Measurements from ENCODE around the gene HBA2. TPM values are rescaled to one million over a fixed set of nuclear protein-coding genes. Genes with fewer than 3 reads are reported as not detected.
"Not testable (repeated sequence)": the region's sequence is repeated elsewhere in the genome, so short reads cannot be mapped to it uniquely, and the experiment has no call there.

Gene HBA2
- not detected for total RNA-seq

DNA sequence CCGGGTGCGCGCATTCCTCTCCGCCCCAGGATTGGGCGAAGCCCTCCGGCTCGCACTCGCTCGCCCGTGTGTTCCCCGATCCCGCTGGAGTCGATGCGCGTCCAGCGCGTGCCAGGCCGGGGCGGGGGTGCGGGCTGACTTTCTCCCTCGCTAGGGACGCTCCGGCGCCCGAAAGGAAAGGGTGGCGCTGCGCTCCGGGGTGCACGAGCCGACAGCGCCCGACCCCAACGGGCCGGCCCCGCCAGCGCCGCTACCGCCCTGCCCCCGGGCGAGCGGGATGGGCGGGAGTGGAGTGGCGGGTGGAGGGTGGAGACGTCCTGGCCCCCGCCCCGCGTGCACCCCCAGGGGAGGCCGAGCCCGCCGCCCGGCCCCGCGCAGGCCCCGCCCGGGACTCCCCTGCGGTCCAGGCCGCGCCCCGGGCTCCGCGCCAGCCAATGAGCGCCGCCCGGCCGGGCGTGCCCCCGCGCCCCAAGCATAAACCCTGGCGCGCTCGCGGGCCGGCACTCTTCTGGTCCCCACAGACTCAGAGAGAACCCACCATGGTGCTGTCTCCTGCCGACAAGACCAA lies at the start of gene HBA2:
TSS of gene HBA2 (plus strand) at position 503 of the 568 bp plus-strand sequence. CDS start at position 540, 37 bp downstream.
- Mint-ChIP-seq H3K4me3 (peak within 1 kb of the TSS; percentile 38 to 73), H3K27me3 (ENCODE audit: low read depth) (peaks cover 74% of the 10 kb centered on the region)
- not testable (repeated sequence) for H3K4me1 Mint-ChIP-seq (ENCODE audit: low read depth); H3K9me3 Mint-ChIP-seq; H3K36me3 Mint-ChIP-seq (ENCODE audit: insufficient read depth in 2 of 2); H3K27ac Mint-ChIP-seq; DNase-seq
- ATAC-seq (replicated peaks in 1 of 2): peak; percentile 49 to 59

DNA sequence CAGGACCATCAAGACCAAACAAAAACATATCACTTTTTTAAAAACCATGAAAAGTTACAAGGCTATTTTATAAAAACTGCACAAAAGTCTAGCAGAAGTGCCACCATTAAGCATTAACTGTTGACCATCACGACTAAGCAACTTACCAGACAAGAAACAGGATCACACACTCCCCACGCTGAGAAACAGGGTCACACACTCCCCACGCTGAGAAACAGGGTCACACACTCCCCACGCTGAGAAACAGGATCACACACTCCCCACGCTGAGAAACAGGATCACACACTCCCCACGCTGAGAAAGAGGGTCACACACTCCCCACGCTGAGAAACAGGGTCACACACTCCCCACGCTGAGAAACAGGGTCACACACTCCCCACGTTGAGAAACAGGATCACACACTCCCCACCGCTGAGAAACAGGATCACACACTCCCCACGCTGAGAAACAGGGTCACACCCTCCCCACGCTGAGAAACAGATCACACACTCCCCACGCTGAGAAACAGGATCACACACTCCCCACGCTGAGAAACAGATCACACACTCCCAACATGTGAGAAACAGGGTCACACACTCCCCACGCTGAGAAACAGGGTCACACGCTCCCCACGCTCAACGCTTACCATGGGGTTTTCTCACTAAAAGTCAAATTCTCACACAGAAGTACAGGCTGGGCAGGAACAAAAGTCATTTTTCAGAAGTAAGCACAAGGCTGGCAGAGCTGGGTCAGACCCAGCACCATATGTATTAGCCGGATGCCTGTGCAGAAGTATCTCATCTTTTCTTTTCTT lies 48.9 kb upstream of the HBA2 start:
- not testable (repeated sequence) for DNase-seq; H3K4me1 Mint-ChIP-seq (ENCODE audit: low read depth); H3K27ac Mint-ChIP-seq; H3K27me3 Mint-ChIP-seq (ENCODE audit: low read depth); H3K9me3 Mint-ChIP-seq; ATAC-seq (replicated peaks in 1 of 2); H3K36me3 Mint-ChIP-seq (ENCODE audit: insufficient read depth in 2 of 2); H3K4me3 Mint-ChIP-seq

DNA sequence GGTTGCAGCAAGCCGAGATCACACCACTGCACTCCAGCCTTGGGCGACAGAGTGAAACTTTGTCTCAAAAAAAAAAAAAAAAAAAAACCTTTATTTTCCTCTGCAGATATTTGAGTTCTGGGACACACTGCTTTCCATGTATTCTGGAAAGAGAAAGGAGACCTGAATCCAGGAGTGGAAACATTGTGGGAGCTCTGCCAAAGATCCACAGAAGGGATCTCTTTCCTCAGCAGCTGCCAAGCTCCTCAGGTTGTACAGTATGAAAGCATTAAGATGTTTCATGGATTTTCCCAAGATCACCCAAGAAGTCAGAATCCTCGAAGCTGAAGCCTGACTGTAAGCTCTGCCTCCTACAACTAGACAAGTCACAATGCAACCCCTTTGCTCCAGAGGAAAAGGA lies 47.7 kb upstream of the HBA2 start:
- Mint-ChIP-seq H3K4me3 (no peak overlapping the region), H3K27me3 (ENCODE audit: low read depth) (no peaks in the 10 kb centered on the region), H3K27ac (no peak overlapping the region), H3K36me3 (ENCODE audit: insufficient read depth in 2 of 2) (peaks cover 0 to 5% of the 10 kb centered on the region in 2 donors), H3K9me3 (no peaks in the 10 kb centered on the region), H3K4me1 (ENCODE audit: low read depth) (peaks cover 10% of the 10 kb centered on the region)
- DNase-seq: no peak
- ATAC-seq (replicated peaks in 1 of 2): no peak

DNA sequence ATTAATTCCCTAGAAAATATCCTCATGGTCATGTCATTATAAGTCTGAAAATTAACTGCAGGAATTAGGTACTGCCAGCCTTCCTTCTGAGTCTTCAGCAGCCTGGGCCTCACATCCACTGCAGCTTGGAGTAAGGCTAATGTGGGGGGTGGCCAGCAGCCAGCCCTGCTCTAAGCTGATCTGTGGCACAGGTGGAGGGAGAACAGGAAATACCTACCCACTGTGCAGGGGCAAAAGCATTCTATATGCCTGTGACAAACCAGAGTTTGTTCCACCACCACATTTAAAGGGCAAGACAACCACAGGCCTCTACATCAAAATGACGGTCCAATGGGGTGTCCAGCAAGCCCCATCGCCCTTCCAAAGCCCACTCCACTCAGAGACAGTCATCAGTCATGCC lies 43.6 kb upstream of the HBA2 start:
- H3K27ac Mint-ChIP-seq: no peak overlapping the region
- peaks cover 0 to 5% of the 10 kb centered on the region in 2 donors for H3K36me3 Mint-ChIP-seq (ENCODE audit: insufficient read depth in 2 of 2)

DNA sequence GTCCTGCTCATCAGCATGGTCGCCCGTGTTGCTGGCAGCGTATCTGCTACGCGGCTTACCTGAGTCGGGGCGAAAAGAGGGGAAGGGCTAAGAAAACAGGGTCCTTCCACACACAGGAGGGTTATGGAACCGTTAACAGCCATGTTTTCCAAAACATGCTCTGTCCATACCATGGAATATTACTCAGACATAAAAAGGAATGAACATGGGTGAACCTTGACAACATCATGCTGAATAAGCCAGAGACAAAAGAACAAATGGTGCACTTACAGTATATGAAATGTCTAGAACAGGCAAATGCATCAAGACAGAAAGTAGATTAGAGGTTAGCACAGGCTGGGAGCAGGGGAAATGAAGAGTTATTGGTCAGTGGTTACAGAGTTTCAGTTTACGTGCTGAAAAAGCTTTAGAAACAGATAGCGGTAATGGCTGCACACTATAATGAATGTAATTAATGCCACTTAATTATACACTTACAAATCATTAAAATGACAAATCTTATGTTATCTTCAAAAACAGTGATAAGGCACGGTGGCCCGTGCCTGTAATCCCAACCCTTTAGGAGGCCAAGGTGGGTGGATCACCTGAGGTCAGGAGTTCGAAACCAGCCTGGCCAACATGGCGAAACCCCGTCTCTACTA lies 42.0 kb upstream of the HBA2 start:
- Mint-ChIP-seq H3K27me3 (ENCODE audit: low read depth) (no peaks in the 10 kb centered on the region), H3K4me1 (ENCODE audit: low read depth) (peaks cover 41% of the 10 kb centered on the region), H3K36me3 (ENCODE audit: insufficient read depth in 2 of 2) (peaks cover 0 to 7% of the 10 kb centered on the region in 2 donors), H3K27ac (no peak overlapping the region), H3K9me3 (no peaks in the 10 kb centered on the region), H3K4me3 (no peak overlapping the region)
- DNase-seq (no peak), ATAC-seq (replicated peaks in 1 of 2) (no peak)

More for the DNA sequence above, 43.6 kb upstream of the HBA2 start:
- ATAC-seq (replicated peaks in 1 of 2) (no peak), DNase-seq (no peak)
- no peaks in the 10 kb centered on the region for H3K27me3 Mint-ChIP-seq (ENCODE audit: low read depth)
- no peak overlapping the region for H3K4me3 Mint-ChIP-seq
- peaks cover 27% of the 10 kb centered on the region for H3K4me1 Mint-ChIP-seq (ENCODE audit: low read depth)
- H3K9me3 Mint-ChIP-seq: no peaks in the 10 kb centered on the region

DNA sequence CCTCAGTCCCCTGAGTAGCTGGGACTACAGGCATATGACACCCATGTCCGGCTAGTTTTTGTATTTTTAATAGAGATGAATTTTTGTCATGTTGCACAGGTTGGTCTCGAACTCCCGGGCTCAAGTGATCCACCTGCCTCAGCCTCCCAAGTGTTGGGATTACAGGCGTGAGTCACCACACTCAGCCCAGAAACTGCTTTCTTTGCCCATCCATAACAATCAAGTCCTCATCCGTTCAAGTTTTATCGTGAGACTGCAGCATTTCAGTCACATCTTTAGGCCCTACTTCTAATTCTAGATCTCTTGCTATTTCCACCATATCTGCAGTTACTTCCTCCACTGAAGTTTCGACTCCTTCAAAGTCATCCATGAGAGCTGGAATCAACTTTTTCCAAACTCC lies 40.6 kb upstream of the HBA2 start:
- Mint-ChIP-seq H3K9me3 (no peaks in the 10 kb centered on the region), H3K27ac (no peak overlapping the region), H3K27me3 (ENCODE audit: low read depth) (no peaks in the 10 kb centered on the region), H3K36me3 (ENCODE audit: insufficient read depth in 2 of 2) (peaks cover 0 to 7% of the 10 kb centered on the region in 2 donors), H3K4me1 (ENCODE audit: low read depth) (peaks cover 53% of the 10 kb centered on the region), H3K4me3 (no peak overlapping the region)
- ATAC-seq (replicated peaks in 1 of 2) (no peak), DNase-seq (no peak)

DNA sequence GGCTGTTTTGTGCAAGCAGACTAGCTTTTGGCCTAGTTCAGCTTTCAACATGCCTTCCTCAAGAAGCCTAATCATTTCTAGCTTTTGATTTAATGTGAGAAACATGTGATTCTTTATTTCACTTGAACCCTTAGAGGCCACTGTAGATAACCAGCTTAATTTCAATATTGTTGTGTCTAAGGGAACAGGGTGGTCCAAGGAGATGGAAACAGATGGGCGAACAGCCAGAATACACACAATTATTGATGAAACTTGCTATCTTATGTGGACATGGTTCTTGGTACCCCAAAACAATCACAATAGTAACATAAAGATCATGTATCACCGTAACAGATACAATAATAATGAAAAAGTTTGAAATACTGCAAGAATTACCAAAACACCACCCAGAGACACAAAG lies 39.0 kb upstream of the HBA2 start:
- Mint-ChIP-seq H3K36me3 (ENCODE audit: insufficient read depth in 2 of 2) (peaks cover 0 to 8% of the 10 kb centered on the region in 2 donors), H3K4me1 (ENCODE audit: low read depth) (peaks cover 54% of the 10 kb centered on the region), H3K27me3 (ENCODE audit: low read depth) (no peaks in the 10 kb centered on the region), H3K9me3 (no peaks in the 10 kb centered on the region), H3K4me3 (no peak overlapping the region), H3K27ac (no peak overlapping the region)
- ATAC-seq (replicated peaks in 1 of 2) (no peak), DNase-seq (no peak)

DNA sequence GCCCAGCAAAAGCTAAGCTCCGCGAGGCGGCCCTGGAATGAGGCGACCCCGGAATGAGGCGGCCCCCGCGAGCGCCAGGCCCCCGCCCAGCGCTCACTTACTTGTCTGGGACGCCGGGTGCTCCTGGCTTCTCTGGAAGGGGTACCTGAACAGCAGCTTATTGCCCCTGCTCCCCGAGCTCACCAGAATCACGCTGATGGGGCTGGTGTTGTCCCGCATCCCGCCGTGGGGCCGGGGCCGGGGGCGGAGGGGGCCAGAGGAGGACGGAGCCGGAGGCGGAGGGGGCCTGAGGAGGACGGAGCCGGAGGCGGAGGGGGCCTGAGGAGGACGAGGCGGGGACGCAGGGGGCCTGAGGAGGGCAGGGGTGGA lies 34.6 kb upstream of the HBA2 start:
- ATAC-seq (replicated peaks in 1 of 2): peak; percentile 20 to 32
- peak; percentile 37 to 38 for DNase-seq
- Mint-ChIP-seq H3K4me3 (peak overlapping the region; percentile 89 to 92), H3K27me3 (ENCODE audit: low read depth) (no peaks in the 10 kb centered on the region), H3K27ac (peak overlapping the region; percentile 57), H3K9me3 (no peaks in the 10 kb centered on the region), H3K36me3 (ENCODE audit: insufficient read depth in 2 of 2) (peaks cover 0 to 5% of the 10 kb centered on the region in 2 donors), H3K4me1 (ENCODE audit: low read depth) (peaks cover 39% of the 10 kb centered on the region)

DNA sequence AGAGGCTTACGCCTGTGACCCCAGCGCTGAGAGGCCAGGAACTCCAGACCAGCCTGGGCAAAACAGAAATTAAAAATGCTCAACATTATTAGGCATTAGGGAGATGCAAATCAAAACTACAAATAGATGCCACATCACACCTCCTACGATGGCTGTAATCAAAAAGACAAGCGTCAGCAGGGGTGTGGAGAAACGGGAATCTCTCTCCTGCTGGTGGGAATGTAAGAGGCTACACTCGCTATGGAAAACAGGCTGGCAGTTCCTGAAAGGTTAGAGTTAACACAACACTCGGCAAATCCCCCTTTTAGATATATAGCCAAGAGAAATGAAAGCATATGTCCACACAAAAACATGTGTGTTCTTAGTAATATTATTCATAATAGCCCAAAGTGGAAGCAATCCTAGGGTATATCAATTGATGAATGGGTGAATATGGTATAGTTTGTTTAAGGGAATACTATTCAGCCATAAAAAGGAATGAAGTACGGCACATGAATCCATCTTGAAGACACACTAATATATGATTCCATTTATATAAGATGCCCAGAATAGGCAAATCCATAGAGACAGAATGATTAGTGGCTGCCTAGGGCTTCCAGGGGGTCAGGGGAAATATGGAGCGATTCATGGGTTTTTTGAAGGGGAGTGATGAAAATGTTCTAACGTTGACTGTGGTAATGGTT lies 32.4 kb upstream of the HBA2 start:
- DNase-seq: no peak
- no peak overlapping the region for H3K27ac Mint-ChIP-seq
- no peak for ATAC-seq (replicated peaks in 1 of 2)
- no peaks in the 10 kb centered on the region for H3K9me3 Mint-ChIP-seq
- peaks cover 7% of the 10 kb centered on the region for H3K27me3 Mint-ChIP-seq (ENCODE audit: low read depth)
- H3K4me1 Mint-ChIP-seq (ENCODE audit: low read depth): peaks cover 21% of the 10 kb centered on the region
- H3K4me3 Mint-ChIP-seq: peak overlapping the region in 1 of 2 donors; percentile 9
- H3K36me3 Mint-ChIP-seq (ENCODE audit: insufficient read depth in 2 of 2): peaks cover 0 to 5% of the 10 kb centered on the region in 2 donors

DNA sequence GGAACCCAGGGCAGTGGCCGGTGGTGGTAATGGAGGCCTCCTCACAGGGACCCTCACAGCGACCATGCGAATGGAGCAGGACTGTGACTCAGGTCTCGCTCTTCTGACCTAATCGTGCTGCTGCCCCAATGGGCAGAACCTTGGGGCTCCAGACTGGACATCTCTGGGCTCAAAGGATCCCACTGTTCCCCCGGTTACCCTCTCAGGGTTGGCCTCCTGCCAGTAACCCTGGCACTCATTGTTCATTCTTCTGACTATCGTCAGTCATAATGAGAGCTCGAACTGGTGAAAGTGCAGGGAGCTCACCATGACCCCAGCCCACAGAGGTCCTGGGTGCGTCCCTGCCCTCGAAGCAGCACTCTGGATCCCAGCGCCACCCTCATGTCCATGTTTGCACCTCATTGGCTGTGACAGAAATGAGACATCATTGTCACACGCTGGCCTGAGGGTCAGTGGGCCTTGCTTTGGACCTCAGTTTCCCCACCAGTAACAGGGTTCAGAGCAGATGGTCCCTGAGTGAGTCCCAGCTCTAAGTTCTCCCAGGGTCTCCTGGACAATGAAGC lies 30.2 kb upstream of the HBA2 start:
- no peak for ATAC-seq (replicated peaks in 1 of 2)

DNA sequence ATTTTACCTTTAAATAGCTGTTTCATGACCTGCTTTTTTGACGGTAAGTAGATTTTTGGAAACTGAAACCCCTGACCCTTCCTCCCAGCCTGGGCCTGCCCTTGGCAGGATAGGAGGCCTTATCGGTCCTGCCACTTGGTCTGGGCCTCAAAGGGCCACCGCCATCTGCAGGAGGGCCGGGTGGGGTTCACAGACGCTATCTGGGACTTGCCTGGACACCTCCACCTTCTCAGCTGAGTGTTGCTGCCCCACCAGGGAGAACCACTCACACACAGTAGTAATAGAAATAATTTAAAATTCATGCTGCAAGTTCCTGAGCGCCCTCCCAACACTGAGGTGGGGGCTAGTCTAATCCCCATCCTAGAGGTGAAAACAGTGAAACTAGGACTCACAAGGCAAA lies 29.6 kb upstream of the HBA2 start:
- ATAC-seq (replicated peaks in 1 of 2): no peak

More for the DNA sequence above, 30.2 kb upstream of the HBA2 start:
- H3K4me1 Mint-ChIP-seq (ENCODE audit: low read depth): peaks cover 6% of the 10 kb centered on the region
- H3K36me3 Mint-ChIP-seq (ENCODE audit: insufficient read depth in 2 of 2): peaks cover 0 to 2% of the 10 kb centered on the region in 2 donors
- DNase-seq: no peak
- no peak overlapping the region for H3K4me3 Mint-ChIP-seq
- H3K9me3 Mint-ChIP-seq: no peaks in the 10 kb centered on the region
- H3K27me3 Mint-ChIP-seq (ENCODE audit: low read depth): peaks cover 13% of the 10 kb centered on the region
- H3K27ac Mint-ChIP-seq: no peak overlapping the region

DNA sequence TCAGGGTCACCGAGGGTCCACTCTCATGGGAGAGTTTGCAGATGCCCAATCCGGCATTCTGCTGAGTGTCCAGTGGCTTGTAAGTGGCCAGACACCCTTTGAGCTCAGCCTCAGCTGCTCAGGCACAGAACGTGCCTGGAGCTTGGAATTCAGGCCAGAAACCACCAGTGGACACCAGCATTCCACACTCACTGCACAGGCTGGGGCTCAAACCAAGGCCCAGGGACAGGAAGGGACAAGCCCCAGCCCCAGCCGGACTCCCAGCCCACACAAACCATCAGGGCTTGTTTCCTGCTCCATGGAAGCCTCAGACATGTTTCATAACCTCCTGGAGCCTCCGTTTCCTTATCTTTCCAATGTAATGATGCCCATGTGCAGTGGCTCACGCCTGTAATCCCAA lies 29.2 kb upstream of the HBA2 start:
- no peak overlapping the region for H3K4me3 Mint-ChIP-seq
- H3K27me3 Mint-ChIP-seq (ENCODE audit: low read depth): peaks cover 13% of the 10 kb centered on the region
- H3K27ac Mint-ChIP-seq: no peak overlapping the region

More for the DNA sequence above, 29.6 kb upstream of the HBA2 start:
- H3K27me3 Mint-ChIP-seq (ENCODE audit: low read depth): peaks cover 13% of the 10 kb centered on the region
- H3K4me3 Mint-ChIP-seq: no peak overlapping the region
- H3K4me1 Mint-ChIP-seq (ENCODE audit: low read depth): peaks cover 6% of the 10 kb centered on the region
- peaks cover 0 to 2% of the 10 kb centered on the region in 2 donors for H3K36me3 Mint-ChIP-seq (ENCODE audit: insufficient read depth in 2 of 2)
- no peaks in the 10 kb centered on the region for H3K9me3 Mint-ChIP-seq
- no peak overlapping the region for H3K27ac Mint-ChIP-seq
- DNase-seq: no peak

More for the DNA sequence above, 29.2 kb upstream of the HBA2 start:
- H3K9me3 Mint-ChIP-seq: no peaks in the 10 kb centered on the region
- peaks cover 6% of the 10 kb centered on the region for H3K4me1 Mint-ChIP-seq (ENCODE audit: low read depth)
- peaks cover 0 to 2% of the 10 kb centered on the region in 2 donors for H3K36me3 Mint-ChIP-seq (ENCODE audit: insufficient read depth in 2 of 2)
- ATAC-seq (replicated peaks in 1 of 2) (no peak), DNase-seq (no peak)
